Stimulated activated CD4-positive, alpha-beta T cell treated with anti-CD3 and anti-CD28 coated beads, TNF-alpha, amount 100 ng/mL, for 1 hour (primary cell): ENCODE data around the gene ZBP1.

ENCODE experiments used
- DNase-seq, 3 donors: peaks; one replicate each; pipeline ENCODE4 v3.0.0-alpha.2; 2020; ENCODE audit warnings: low read depth in 3 of 3, low spot score in 1 of 3

ZBP1 gene

DNA sequence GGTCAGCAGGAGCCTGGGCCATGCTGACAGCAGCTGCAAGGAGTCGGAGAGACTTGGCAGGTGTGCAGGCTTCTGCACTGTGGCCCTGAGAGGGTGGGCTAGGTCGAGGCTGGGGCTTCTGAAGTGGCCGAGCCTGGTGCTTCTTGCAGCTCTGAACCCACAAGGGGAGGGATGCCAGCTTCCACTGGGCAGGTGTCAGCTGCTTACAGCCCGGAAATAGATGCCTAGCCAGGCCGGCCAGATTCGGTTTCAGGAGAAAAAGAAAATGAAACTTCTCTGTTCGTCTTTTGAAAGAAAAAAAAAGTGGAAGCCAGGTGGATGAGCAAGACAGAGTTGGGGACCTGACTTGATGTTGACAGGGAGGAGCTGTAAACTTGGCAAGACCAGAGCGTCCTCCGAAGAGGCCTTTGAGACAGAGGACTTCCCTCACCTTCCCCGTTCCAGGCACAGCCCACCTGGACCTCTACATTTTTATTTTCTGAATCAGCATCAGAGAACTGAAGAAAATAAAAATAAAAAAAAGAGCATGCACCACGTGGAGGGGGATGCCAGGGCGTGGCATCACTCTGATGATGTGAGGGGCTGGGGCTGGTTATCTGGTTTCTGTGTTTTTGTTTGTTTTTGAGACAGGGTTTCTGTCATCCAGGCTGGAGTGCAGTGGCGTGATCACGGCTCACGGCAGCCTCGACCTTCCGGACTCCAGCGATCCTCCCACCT is at the start of gene ZBP1:
TSS of gene ZBP1 (minus strand) at position 153 of the 717 bp plus-strand sequence. CDS start at position 22, 131 bp downstream.
- DNase-seq: no peak

- no peak for DNase-seq
These were observed 49.4 kb upstream of the ZBP1 start for GRCh38 chr20:57669632-57670031.

- DNase-seq: no peak
These were observed 47.9 kb upstream of the ZBP1 start for GRCh38 chr20:57667924-57668782.

DNA sequence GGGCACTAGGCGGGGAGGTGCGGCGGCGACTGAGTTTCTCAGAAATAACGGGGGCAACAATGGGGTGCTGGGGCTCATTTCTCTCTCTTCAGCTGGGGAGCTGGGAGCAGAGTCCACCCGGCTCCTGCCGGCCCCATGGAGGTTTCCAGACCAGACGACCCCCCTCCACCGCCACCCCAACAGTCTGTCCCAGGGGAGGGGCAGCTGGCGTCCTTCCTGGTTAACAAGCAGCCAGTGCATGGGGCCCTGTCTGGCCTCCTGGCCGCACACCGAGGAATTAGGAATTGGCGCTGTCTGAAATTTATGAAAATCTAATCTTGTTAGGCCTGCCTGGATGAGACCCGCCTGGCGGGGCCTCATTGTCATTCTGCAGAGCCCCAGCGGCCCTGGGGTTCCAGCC is 47.2 kb upstream of the ZBP1 start:
- no peak for DNase-seq

GRCh38 chr20:57666834-57667157 is 46.6 kb upstream of the ZBP1 start:
- DNase-seq: no peak

DNA sequence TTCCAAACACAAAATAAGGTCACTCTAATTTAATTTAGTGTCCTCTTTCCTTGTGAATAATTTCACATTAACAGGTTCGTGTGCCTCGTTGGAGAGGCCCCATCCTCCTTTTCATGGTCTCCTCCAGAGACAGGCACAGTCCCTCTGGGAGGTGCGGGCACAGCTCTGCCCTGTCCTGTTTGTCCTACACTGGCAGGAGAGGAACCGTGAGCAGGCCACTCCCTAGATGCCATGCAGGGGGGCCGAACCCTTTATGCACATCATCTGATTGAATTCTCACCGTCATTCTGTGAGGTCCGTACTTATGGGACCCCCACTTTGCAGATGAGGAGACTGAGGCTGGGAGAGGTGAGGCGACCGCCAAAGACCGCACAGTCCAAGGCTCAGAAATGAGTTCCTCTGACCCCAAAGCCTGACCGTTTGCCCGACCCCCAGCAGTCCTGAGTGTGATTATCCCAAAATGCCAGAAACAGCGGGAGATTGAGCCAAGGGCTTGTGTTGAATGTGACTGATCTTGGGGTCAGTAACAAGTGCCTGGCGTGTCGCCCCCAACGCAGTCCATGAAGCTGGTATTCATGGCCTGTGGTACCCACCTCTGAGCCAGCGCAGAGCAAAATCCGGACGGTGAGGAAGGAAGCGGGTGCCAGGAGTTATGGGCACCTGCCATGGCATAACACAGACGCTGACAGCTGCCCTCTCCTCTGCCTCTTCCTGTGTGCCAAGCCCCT is 46.0 kb upstream of the ZBP1 start:
- DNase-seq: no peak

DNA sequence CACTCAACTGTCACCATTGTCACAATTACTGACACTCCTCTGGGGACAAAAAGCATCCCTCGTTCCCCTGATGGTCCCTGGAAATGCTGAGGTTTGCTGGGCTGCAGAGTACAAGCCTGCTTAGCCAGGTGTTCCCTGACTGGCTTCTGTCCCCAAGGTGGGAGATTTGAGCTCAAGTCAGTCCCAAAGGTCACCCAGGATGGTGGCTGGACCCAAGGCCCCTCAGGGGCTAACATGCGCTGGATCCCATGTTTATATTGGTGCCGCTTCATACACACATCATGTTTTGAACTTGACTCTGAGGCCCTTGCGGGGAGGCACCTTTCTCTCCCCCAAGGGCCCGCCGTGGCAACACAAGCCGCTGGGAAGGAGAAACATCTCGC is 45.4 kb upstream of the ZBP1 start:
- no peak for DNase-seq

DNA sequence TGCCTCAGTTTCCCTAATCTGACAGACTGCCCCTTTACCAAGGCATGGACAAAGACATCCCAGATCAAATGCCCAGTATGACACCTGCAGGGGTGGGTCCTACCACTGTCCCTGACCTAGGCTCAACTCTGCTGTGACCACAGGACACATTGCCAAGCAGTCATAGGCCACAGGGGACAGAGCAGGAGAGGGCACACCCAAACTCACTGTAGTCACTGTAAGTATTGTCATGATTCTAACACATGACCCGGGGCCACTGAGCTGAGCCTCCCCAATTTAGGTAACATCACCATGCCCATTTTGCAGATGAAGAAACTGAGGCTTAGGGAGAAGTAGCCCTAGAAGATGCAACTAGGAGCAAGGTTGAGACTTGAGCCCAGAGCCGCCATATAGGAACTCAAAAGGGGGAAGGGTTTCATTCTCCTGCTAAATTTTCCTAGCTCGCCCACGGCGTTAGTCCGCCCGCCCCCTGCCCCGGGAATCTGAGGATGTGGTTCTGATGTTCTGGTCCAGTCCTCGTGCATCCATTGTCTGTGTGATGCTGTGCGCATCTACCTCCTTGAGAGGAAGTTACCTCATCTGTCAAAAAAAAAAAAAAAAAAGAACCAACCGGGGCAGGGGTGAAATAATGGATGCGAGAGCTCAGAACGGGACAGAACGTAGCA is 44.8 kb upstream of the ZBP1 start:
- DNase-seq: no peak

DNA sequence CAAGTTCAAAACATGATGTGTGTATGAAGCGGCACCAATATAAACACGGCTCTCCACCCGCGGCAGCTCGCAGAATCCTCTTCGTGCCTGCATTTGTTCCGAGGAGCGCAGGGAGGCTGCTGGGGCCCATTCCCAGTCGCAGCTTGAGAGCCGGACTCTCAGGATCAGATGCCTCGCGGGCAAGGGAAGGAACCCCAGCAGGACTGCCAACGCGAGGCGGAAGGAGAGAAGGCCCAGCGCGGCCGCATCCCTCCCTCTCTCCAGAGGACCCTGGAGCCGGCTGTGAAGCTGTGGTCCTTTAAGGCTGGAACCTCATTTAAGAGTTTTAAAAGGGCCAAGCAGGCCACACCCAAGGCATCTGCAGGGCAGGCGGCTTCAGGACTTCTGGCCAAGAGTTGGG is 44.2 kb upstream of the ZBP1 start:
- DNase-seq: no peak

GRCh38 chr20:57663681-57664451 is 43.6 kb upstream of the ZBP1 start:
- DNase-seq: no peak

DNA sequence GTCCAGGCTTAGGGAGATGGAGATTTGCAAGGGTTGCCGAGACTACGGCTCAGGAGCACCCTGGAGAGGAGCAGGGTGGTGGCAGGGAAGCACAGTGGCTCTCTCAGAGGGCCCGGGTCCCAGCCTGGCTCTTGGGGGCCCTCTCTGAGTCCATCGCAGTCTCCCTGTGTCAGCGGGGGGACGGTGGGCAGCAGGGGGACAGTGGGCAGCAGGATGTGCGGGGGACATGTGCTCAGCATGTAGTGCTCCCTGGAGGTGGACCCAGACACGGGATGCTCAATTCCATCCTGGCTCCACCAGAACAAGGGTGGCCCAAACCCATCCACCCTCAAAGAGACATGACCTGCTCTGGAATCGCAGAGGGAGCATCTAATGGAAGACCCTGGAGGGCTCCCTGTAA is 43.0 kb upstream of the ZBP1 start:
- DNase-seq: no peak

DNA sequence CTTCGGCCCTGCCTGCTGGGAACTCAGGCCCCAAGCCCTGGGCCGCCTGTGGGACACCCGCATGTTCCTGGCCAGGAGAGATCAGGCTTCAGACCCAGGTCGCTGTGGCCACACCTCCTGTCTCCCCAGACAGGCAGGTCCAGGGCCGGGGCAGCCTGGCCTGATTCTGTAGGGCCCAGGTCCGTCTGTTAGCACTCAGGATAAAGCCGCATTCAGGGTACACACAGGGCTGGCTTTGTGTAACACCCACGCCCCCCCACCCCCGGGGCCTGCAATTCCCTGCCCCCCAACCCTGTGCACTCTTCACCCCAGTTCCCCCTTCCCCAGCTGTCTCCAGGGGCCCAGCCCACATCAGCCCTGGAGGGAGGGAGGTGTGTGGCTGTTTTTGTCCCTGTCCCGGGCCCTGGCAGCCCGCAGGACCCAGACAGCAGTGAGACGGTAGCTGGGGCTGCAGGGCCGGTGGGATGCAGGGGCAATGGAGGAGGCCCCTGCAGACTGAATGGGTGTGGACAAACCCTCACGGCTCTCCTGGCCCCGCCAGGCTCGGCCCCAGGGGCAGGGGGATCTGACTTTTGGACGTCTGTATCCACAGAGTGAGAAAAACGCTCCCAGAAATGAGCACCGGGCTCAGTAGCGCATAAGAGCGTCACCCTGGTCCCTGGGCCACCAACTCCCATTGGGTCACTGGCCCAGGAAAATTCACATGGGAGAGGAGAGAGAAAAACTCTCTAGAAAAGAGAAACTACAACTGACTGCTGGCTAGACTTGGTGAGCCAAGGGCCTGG is 42.4 kb upstream of the ZBP1 start:
- DNase-seq: no peak

DNA sequence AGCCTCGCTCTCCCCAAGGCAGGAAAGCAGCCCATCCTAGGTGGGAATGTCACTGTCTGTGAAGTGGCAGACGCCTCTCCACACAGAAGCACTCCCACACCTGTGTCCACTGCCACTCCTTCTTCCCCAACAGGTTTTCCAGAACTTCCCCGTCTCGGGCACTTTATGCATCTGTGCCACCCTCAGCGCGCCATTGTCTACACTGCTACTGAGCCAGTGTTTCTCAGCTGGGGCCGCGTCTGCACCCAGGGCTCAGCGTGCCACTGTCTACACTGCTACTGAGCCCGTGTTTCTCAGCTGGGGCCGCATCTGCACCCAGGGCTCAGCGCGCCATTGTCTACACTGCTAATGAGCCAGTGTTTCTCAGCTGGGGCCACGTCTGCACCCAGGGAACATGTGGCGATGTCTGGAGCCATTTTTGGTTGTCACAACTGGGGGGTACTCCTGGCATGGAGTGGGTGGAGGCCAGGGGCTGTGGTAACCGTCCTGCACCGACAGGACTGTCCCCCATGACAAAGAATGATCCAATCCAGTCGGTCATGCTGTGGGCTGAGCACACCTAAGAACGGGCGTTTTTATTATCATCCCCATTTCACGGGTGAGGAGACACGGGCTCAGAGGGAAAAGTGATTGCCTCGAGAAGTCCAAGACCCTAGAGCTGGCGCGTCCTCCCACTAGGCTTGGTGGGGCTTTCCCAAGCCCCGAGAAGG is 41.7 kb upstream of the ZBP1 start:
- DNase-seq: no peak

GRCh38 chr20:57660922-57661745 is 40.9 kb upstream of the ZBP1 start:
- DNase-seq: no peak

DNA sequence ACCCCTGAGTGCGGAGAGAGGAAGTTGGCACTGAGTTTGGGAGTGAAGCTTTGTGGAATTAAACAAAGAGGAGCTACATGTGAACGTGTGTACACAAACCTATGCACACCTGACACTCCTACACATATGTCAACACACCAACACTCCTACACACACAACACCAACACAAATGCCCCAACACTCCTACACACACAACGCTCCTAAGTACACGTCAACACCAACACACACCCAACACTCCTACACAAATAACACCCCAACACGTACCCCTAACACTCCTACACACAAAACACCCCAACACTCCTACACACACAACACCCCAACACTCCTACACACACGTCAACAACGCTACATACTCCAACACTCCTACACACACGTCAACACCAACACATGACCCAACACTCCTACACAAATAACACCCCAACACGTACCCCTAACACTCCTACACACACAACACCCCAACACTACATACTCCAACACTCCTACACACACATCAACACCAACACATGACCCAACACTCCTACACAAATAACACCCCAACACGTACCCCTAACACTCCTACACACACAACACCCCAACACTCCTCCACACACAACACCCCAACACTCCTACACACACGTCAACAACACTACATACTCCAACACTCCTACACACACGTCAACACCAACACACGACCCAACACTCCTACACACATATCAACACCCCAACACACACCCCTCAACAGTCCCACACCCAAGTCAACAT is 40.1 kb upstream of the ZBP1 start:
- DNase-seq: no peak

- no peak for DNase-seq
These were observed 39.4 kb upstream of the ZBP1 start for GRCh38 chr20:57659517-57660180.

DNA sequence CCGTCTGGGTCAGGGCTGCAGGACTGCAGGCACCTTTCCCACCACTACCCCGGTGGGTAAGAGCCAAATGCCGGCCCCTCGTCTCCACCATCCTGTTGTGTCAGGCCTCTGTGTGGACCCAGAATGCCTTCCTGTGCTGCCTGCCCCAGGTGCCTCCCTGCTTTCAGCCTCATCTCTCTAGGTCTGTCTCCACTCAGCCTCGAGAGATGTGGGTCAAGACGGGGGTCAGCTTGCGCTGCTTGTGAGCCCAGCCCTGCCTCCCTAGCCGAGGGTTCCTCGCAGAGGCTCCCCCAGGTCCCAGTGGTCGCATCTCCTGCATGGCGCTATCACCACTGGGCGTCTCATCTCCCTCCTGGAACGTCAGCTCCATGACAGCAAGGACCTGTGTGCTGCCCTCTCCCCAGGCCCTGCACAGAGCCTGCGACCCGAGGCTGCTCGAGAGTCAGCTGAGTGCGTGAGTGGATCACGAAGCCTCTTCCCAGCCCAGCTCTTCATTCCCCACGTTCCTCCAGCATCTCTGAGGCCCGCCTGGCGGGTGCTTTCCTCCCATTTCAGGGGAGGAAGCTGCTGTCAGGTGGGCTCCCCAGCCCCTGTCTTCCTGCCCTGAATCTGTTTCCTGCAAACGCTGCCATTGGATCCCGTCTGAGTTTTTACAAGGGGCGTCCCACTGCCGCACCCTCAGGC is 38.7 kb upstream of the ZBP1 start:
- no peak for DNase-seq
